ENCODE data around the gene PTPN9.

GRCh38 chr15:75436881-75437280 lies 142.2 kb downstream of the PTPN9 start:
- TF ChIP-seq EZH2 (optimal IDR thresholded peaks at IDR 0.05; ENCODE audit: low read depth, low read length) (no peak), CTCF (IDR thresholded peaks at IDR 0.05; ENCODE audit: low read length) (no peak), EZH2phosphoT487 (IDR thresholded peaks at IDR 0.05; ENCODE audit: low read length) (no peak)

Data from MM.1S (cell line).